Gastrocnemius medialis (tissue), 4 donors: Measurements from ENCODE around the gene PLBD1. TPM values are rescaled to one million over a fixed set of nuclear protein-coding genes. Genes with fewer than 3 reads are reported as not detected.

ENCODE experiments used
- ATAC-seq, 2 donors: fragments of 150-250 bp; one replicate each; pipeline ENCODE4 v1.9.1; 2016
- DNase-seq, 2 donors: peaks; one replicate each; pipeline ENCODE4 v3.0.0-alpha.2; 2019
- H3K27ac ChIP-seq, 4 donors: fragments of 200-600 bp; sonication (generic); 1 replicate in 1 of 4; 2 replicates in 3 of 4; pipeline ENCODE4 v1.5.1; 2016 to 2018; ENCODE audit warnings: mild to moderate bottlenecking in 2 of 4, moderate library complexity in 1 of 4
- H3K27me3 ChIP-seq, 3 donors: fragments of 200-600 bp; sonication (generic) in 2 of 3; 1 replicate in 1 of 3; 2 replicates in 2 of 3; pipeline versions ENCODE4 v1.5.1 to v1.6.0; 2016 to 2019; ENCODE audit warnings: mild to moderate bottlenecking in 1 of 3, moderate library complexity in 1 of 3
- H3K36me3 ChIP-seq, 2 donors: fragments of 200-600 bp; sonication (generic) in 1 of 2; one replicate each; pipeline ENCODE4 v1.5.1; 2017 to 2018
- H3K4me1 ChIP-seq, 2 donors: fragments of 200-600 bp; sonication (generic) in 1 of 2; one replicate each; pipeline ENCODE4 v1.5.1; 2016 to 2017; ENCODE audit warnings: mild to moderate bottlenecking in 2 of 2
- H3K4me3 ChIP-seq, 4 donors: fragments of 200-600 bp; sonication (generic) in 3 of 4; 1 replicate in 1 of 4; 2 replicates in 3 of 4; pipeline ENCODE4 v1.5.1; 2016 to 2019; ENCODE audit warnings: mild to moderate bottlenecking in 2 of 4
- H3K9me3 ChIP-seq, 3 donors: fragments of 200-600 bp; sonication (generic) in 2 of 3; 1 replicate in 1 of 3; 2 replicates in 2 of 3; pipeline ENCODE4 v1.5.1; 2016 to 2019
- POLR2A ChIP-seq, 2 donors: fragments of 450-650 bp; IDR thresholded peaks; one replicate each; pipeline ENCODE4 v1.6.1; 2017; ENCODE audit warnings: antibody characterized with exemption in 2 of 2, mild to moderate bottlenecking in 2 of 2, moderate library complexity in 2 of 2
- in situ Hi-C, 4 donors: fragments of 200-750 bp; cut with MboI; loops; one replicate each; pipeline versions ENCODE4 v1.15.0 to v1.8.0; 2017; ENCODE audit warnings: low sequenced_read_pairs in 4 of 4
- intact Hi-C: fragments of 100-400 bp; cut with DNase I; formaldehyde crosslinking; loops from one replicate; pipeline ENCODE4 v1.15.1; 2023; ENCODE audit warnings: low total_unique reads
- total RNA-seq, 4 donors: library from RNA; depleted of rRNA; stranded (reverse); fragments of >200 nt; gene quantifications; one replicate each; pipeline versions ENCODE4 v1.1.0 to v1.2.3, GENCODE V29; 2016
- TF ChIP-seq, protein P1 (sequence below), 5 experiments: fragments of 450-650 bp in 3 of 5; fragments of 200-600 bp in 2 of 5; sonication (generic) in 2 of 5; IDR thresholded peaks in 4 of 5; conservative IDR thresholded peaks in 1 of 5; 1 replicate in 4 of 5; 2 replicates in 1 of 5; pipeline ENCODE4 v1.5.1; 2016 to 2019; ENCODE audit warnings: antibody characterized with exemption in 5 of 5, mild to moderate bottlenecking in 3 of 5, moderate library complexity in 3 of 5

Gene PLBD1
- total RNA-seq, 4 donors from 2014 or later: 3.0 to 7.1 (median 5.8) TPM

- Histone ChIP-seq H3K9me3 (no peaks in the 10 kb centered on the region), H3K27me3 (no peaks in the 10 kb centered on the region), H3K27ac (no peak overlapping the region), H3K4me3 (no peak overlapping the region), H3K36me3 (no peaks in the 10 kb centered on the region), H3K4me1 (peaks cover 10 to 15% of the 10 kb centered on the region in 2 donors)
- TF ChIP-seq, protein P1, sequence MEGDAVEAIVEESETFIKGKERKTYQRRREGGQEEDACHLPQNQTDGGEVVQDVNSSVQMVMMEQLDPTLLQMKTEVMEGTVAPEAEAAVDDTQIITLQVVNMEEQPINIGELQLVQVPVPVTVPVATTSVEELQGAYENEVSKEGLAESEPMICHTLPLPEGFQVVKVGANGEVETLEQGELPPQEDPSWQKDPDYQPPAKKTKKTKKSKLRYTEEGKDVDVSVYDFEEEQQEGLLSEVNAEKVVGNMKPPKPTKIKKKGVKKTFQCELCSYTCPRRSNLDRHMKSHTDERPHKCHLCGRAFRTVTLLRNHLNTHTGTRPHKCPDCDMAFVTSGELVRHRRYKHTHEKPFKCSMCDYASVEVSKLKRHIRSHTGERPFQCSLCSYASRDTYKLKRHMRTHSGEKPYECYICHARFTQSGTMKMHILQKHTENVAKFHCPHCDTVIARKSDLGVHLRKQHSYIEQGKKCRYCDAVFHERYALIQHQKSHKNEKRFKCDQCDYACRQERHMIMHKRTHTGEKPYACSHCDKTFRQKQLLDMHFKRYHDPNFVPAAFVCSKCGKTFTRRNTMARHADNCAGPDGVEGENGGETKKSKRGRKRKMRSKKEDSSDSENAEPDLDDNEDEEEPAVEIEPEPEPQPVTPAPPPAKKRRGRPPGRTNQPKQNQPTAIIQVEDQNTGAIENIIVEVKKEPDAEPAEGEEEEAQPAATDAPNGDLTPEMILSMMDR (IDR thresholded peaks at IDR 0.05 in 4 of 5, conservative IDR thresholded peaks at IDR 0.05 in 1 of 5): no peak
- no peak for TF ChIP-seq POLR2A (IDR thresholded peaks at IDR 0.05)
- in situ Hi-C loops (no loop called here), intact Hi-C loops (loop anchor here (5.0 kb wide), 1 partner anchor 1354 kb away; the partner anchor contains the start of gene DERA)
- DNase-seq: no peak
- ATAC-seq: no peak
These were observed 9.7 kb downstream of the PLBD1 start for GRCh38 chr12:14557966-14558365.

- peaks cover 10 to 15% of the 10 kb centered on the region in 2 donors for H3K4me1 ChIP-seq
- intact Hi-C loops (loop anchor here (1.0 to 5.0 kb wide), 3 partner anchors 42 to 1358 kb away; partner anchors contain the start of gene DERA), in situ Hi-C loops (no loop called here)
- peak; percentile 67 to 82 for DNase-seq
- peak overlapping the region; percentile 73 to 79 (median 78) for H3K27ac ChIP-seq
- H3K4me3 ChIP-seq: peak overlapping the region in 3 of 4 donors; percentile 31 to 37 (median 31)
- H3K36me3 ChIP-seq: no peaks in the 10 kb centered on the region
- no peaks in the 10 kb centered on the region for H3K27me3 ChIP-seq
- ATAC-seq: peak; percentile 98 to 99
- no peaks in the 10 kb centered on the region for H3K9me3 ChIP-seq
- TF ChIP-seq, protein P1 (IDR thresholded peaks at IDR 0.05 in 4 of 5, conservative IDR thresholded peaks at IDR 0.05 in 1 of 5): peak in 1 of 5 experiments; percentile 11
- TF ChIP-seq POLR2A (IDR thresholded peaks at IDR 0.05): no peak
These were observed 13.2 kb downstream of the PLBD1 start for GRCh38 chr12:14554281-14555007.

DNA sequence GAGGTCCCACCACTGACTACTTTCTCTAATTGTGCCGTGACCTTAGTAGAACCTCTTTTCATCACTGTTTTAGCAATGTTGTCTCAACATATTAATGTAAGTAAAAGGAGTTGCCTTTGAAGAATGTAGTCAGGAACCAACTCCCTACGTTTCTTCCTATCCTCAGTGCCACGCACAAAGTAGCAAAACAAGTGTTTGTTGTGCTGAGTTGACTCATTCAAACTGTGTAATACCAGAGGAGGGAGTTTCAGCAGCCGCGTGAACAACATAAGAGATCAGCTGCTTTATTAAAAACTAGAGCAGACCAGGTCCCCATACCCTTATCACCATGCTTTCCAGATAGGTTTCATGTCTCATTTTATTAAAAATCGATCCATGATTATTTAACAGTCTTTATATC, 19.1 kb downstream of the PLBD1 start:
- H3K4me1 ChIP-seq: no peaks in the 10 kb centered on the region
- H3K4me3 ChIP-seq: no peak overlapping the region
- TF ChIP-seq POLR2A (IDR thresholded peaks at IDR 0.05): no peak
- no peaks in the 10 kb centered on the region for H3K27me3 ChIP-seq
- intact Hi-C loops: no loop called here
- in situ Hi-C loops: no loop called here
- H3K27ac ChIP-seq: no peak overlapping the region
- ATAC-seq (no peak), DNase-seq (no peak)
- H3K36me3 ChIP-seq: no peaks in the 10 kb centered on the region
- H3K9me3 ChIP-seq: no peaks in the 10 kb centered on the region

DNA sequence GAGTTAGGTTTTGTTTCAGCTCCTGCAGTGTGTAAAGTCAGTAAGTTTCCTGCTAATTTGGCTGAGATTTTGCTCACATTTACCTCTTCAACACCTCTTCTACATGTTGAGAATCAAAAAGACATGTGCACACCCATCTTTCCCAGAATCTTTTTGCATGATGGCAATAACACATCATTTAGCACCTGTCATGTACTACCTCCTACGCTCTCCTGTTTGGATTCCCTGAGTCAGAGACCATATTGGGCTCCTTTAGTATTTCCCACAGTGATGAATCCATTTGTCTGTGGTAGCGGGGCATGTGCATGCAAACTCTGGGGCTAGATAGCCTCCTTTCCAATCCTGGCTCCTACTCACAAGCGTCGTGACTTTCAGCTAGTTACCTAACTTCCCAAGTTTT, 20.1 kb downstream of the PLBD1 start:
- ATAC-seq: no peak
- no peaks in the 10 kb centered on the region for H3K27me3 ChIP-seq
- no peaks in the 10 kb centered on the region for H3K9me3 ChIP-seq
- H3K27ac ChIP-seq: no peak overlapping the region
- no peak overlapping the region for H3K4me3 ChIP-seq
- intact Hi-C loops: no loop called here
- TF ChIP-seq, protein P1 (IDR thresholded peaks at IDR 0.05 in 4 of 5, conservative IDR thresholded peaks at IDR 0.05 in 1 of 5): no peak
- no peak for TF ChIP-seq POLR2A (IDR thresholded peaks at IDR 0.05)
- no peaks in the 10 kb centered on the region for H3K36me3 ChIP-seq
- no peaks in the 10 kb centered on the region for H3K4me1 ChIP-seq
- in situ Hi-C loops: no loop called here
- DNase-seq: no peak

- H3K4me3 ChIP-seq: no peak overlapping the region
- no peaks in the 10 kb centered on the region for H3K9me3 ChIP-seq
- in situ Hi-C loops (no loop called here), intact Hi-C loops (no loop called here)
- no peaks in the 10 kb centered on the region for H3K27me3 ChIP-seq
- DNase-seq: no peak
- H3K36me3 ChIP-seq: no peaks in the 10 kb centered on the region
- TF ChIP-seq, protein P1 (IDR thresholded peaks at IDR 0.05 in 4 of 5, conservative IDR thresholded peaks at IDR 0.05 in 1 of 5): no peak
- no peak for TF ChIP-seq POLR2A (IDR thresholded peaks at IDR 0.05)
- no peak for ATAC-seq
- H3K4me1 ChIP-seq: no peaks in the 10 kb centered on the region
- H3K27ac ChIP-seq: no peak overlapping the region
These were observed 22.2 kb downstream of the PLBD1 start for GRCh38 chr12:14545144-14546124.
